Immature natural killer cell (primary cell): ENCODE results near the gene TMEM86B. TPM values are rescaled to one million over a fixed set of nuclear protein-coding genes. Genes with fewer than 3 reads are reported as not detected.

ENCODE experiments used
- DNase-seq, 3 donors: peaks; one replicate each; pipeline ENCODE4 v3.0.0; 2022; ENCODE audit warnings: mixed read lengths in 1 of 3
- H3K27ac Mint-ChIP-seq, 6 donors: one replicate each; pipeline ENCODE4 v1.8.0; 2020; ENCODE audit warnings: mixed read lengths in 6 of 6, mild to moderate bottlenecking in 5 of 6, inconsistent platforms in 4 of 6, moderate library complexity in 3 of 6
- H3K27me3 Mint-ChIP-seq, 3 donors: one replicate each; pipeline ENCODE4 v1.8.0; 2020 to 2021; ENCODE audit warnings: low read depth in 3 of 3, mild to moderate bottlenecking in 3 of 3, mixed read lengths in 3 of 3, moderate library complexity in 3 of 3, inconsistent platforms in 1 of 3
- H3K36me3 Mint-ChIP-seq, 3 donors: one replicate each; pipeline ENCODE4 v1.8.0; 2020; ENCODE audit warnings: mixed read lengths in 3 of 3, inconsistent platforms in 2 of 3, mild to moderate bottlenecking in 2 of 3
- H3K4me1 Mint-ChIP-seq, 2 donors: one replicate each; pipeline ENCODE4 v1.8.0; 2020; ENCODE audit warnings: inconsistent platforms in 2 of 2, mild to moderate bottlenecking in 2 of 2, mixed read lengths in 2 of 2, moderate library complexity in 1 of 2
- H3K4me3 Mint-ChIP-seq, 5 donors: one replicate each; pipeline ENCODE4 v1.8.0; 2020; ENCODE audit warnings: mild to moderate bottlenecking in 5 of 5, mixed read lengths in 5 of 5, inconsistent platforms in 3 of 5, moderate library complexity in 3 of 5
- H3K9me3 Mint-ChIP-seq, 6 donors: one replicate each; pipeline ENCODE4 v1.8.0; 2020; ENCODE audit warnings: mild to moderate bottlenecking in 6 of 6, mixed read lengths in 6 of 6, inconsistent platforms in 4 of 6, moderate library complexity in 3 of 6
- polyA plus RNA-seq, 3 donors: library from polyadenylated mRNA; unstranded; fragments of 300-500 nt; fragmentation: Illumina TruSeq; gene quantifications; one replicate each; pipeline ENCODE4 v1.2.3, GENCODE V29; 2021

The TMEM86B gene
- polyA plus RNA-seq, 3 donors from 2014 or later = 0.59 to 2.4 TPM; not detected in 1

- Mint-ChIP-seq H3K9me3 (peaks cover 2 to 9% (median 6%) of the 10 kb centered on the region in 6 donors), H3K36me3 (peaks cover 6 to 19% (median 17%) of the 10 kb centered on the region in 3 donors), H3K4me3 (no peak overlapping the region), H3K27ac (no peak overlapping the region), H3K27me3 (peaks cover 8 to 18% (median 9%) of the 10 kb centered on the region in 3 donors), H3K4me1 (peaks cover 8 to 12% of the 10 kb centered on the region in 2 donors)
- no peak for DNase-seq
These were observed 36.6 kb upstream of the TMEM86B start for GRCh38 chr19:55265173-55265572.

- peaks cover 6 to 19% (median 14%) of the 10 kb centered on the region in 3 donors for H3K36me3 Mint-ChIP-seq
- peaks cover 13% of the 10 kb centered on the region in 2 donors for H3K4me1 Mint-ChIP-seq
- H3K4me3 Mint-ChIP-seq = no peak overlapping the region
- peaks cover 2 to 9% (median 6%) of the 10 kb centered on the region in 6 donors for H3K9me3 Mint-ChIP-seq
- peak overlapping the region in 1 of 6 donors; percentile 46 for H3K27ac Mint-ChIP-seq
- H3K27me3 Mint-ChIP-seq = peaks cover 8 to 18% (median 11%) of the 10 kb centered on the region in 3 donors
- DNase-seq = no peak
These were observed 36.0 kb upstream of the TMEM86B start for GRCh38 chr19:55264531-55264930.

- Mint-ChIP-seq H3K27ac (peak overlapping the region in 1 of 6 donors; percentile 69), H3K27me3 (peaks cover 14 to 30% (median 14%) of the 10 kb centered on the region in 3 donors), H3K9me3 (peaks cover 2 to 9% (median 6%) of the 10 kb centered on the region in 6 donors), H3K36me3 (peaks cover 6 to 15% (median 10%) of the 10 kb centered on the region in 3 donors), H3K4me1 (peaks cover 23 to 24% of the 10 kb centered on the region in 2 donors), H3K4me3 (no peak overlapping the region)
- DNase-seq = no peak
These were observed 33.8 kb upstream of the TMEM86B start for GRCh38 chr19:55262359-55262758.

GRCh38 chr19:55261671-55262126, 33.1 kb upstream of the TMEM86B start:
- H3K27ac Mint-ChIP-seq = peak overlapping the region in 2 of 6 donors; percentile 24 to 28

GRCh38 chr19:55259540-55260210, 31.1 kb upstream of the TMEM86B start:
- Mint-ChIP-seq H3K4me1 (peaks cover 39 to 46% of the 10 kb centered on the region in 2 donors), H3K4me3 (peak overlapping the region; percentile 88 to 99 (median 97)), H3K27ac (peak overlapping the region; percentile 94 to 99 (median 98)), H3K36me3 (peaks cover 0 to 8% (median 3%) of the 10 kb centered on the region in 3 donors), H3K27me3 (peaks cover 7 to 24% (median 7%) of the 10 kb centered on the region in 3 donors), H3K9me3 (no peaks in the 10 kb centered on the region)
- DNase-seq = no peak

More at GRCh38 chr19:55261671-55262126, 33.1 kb upstream of the TMEM86B start:
- Mint-ChIP-seq H3K36me3 (peaks cover 6 to 15% (median 10%) of the 10 kb centered on the region in 3 donors), H3K4me1 (peaks cover 27 to 30% of the 10 kb centered on the region in 2 donors), H3K4me3 (no peak overlapping the region), H3K9me3 (peaks cover 2 to 7% (median 5%) of the 10 kb centered on the region in 6 donors), H3K27me3 (peaks cover 13 to 32% (median 13%) of the 10 kb centered on the region in 3 donors)
- DNase-seq = no peak

GRCh38 chr19:55258828-55259539, 30.4 kb upstream of the TMEM86B start, which contains the start of gene PPP6R1:
TSS of gene PPP6R1 (minus strand) at chr19:55259017. CDS start at chr19:55247103, 11,914 bp downstream.
- DNase-seq = peak; percentile 95 to 97 (median 96)
- no peaks in the 10 kb centered on the region for H3K9me3 Mint-ChIP-seq
- H3K27me3 Mint-ChIP-seq = peaks cover 7 to 22% (median 12%) of the 10 kb centered on the region in 3 donors
- peak within 1 kb of the TSS; percentile 97 to 100 (median 99) for H3K4me3 Mint-ChIP-seq
- peak within 1 kb of the TSS; percentile 98 to 99 (median 99) for H3K27ac Mint-ChIP-seq
- H3K36me3 Mint-ChIP-seq = peaks cover 0 to 8% (median 3%) of the 10 kb centered on the region in 3 donors
- H3K4me1 Mint-ChIP-seq = peaks cover 46 to 53% of the 10 kb centered on the region in 2 donors

- Mint-ChIP-seq H3K4me3 (peak overlapping the region; percentile 88 to 99 (median 97)), H3K4me1 (peaks cover 51 to 58% of the 10 kb centered on the region in 2 donors), H3K9me3 (no peaks in the 10 kb centered on the region), H3K27ac (peak overlapping the region in 4 of 6 donors; percentile 94 to 99 (median 98)), H3K27me3 (peaks cover 7 to 22% (median 15%) of the 10 kb centered on the region in 3 donors), H3K36me3 (peaks cover 0 to 8% (median 3%) of the 10 kb centered on the region in 3 donors)
- no peak for DNase-seq
These were observed 29.9 kb upstream of the TMEM86B start for GRCh38 chr19:55258476-55258827.

- peaks cover 0 to 3% (median under 1%) of the 10 kb centered on the region in 3 donors for H3K36me3 Mint-ChIP-seq
- DNase-seq = peak in 2 of 3 donors; percentile 17 to 19
- peak overlapping the region; percentile 97 to 100 (median 98) for H3K4me3 Mint-ChIP-seq
- peaks cover 7 to 22% (median 16%) of the 10 kb centered on the region in 3 donors for H3K27me3 Mint-ChIP-seq
- H3K4me1 Mint-ChIP-seq = peaks cover 59 to 66% of the 10 kb centered on the region in 2 donors
- H3K9me3 Mint-ChIP-seq = no peaks in the 10 kb centered on the region
- peak overlapping the region; percentile 96 to 99 (median 99) for H3K27ac Mint-ChIP-seq
These were observed 29.2 kb upstream of the TMEM86B start for GRCh38 chr19:55257461-55258420.

- Mint-ChIP-seq H3K27me3 (peaks cover 7 to 23% (median 16%) of the 10 kb centered on the region in 3 donors), H3K36me3 (peaks cover 0 to 1% (median under 1%) of the 10 kb centered on the region in 3 donors), H3K4me1 (peaks cover 67 to 75% of the 10 kb centered on the region in 2 donors), H3K4me3 (peak overlapping the region; percentile 97 to 100 (median 98)), H3K27ac (peak overlapping the region; percentile 96 to 99 (median 99)), H3K9me3 (no peaks in the 10 kb centered on the region)
- DNase-seq = no peak
These were observed 28.2 kb upstream of the TMEM86B start for GRCh38 chr19:55256562-55257460.

GRCh38 chr19:55255618-55256423, 27.3 kb upstream of the TMEM86B start:
- H3K36me3 Mint-ChIP-seq = peaks cover 0 to 3% (median 2%) of the 10 kb centered on the region in 3 donors
- H3K9me3 Mint-ChIP-seq = no peaks in the 10 kb centered on the region
- peak; percentile 31 to 37 (median 34) for DNase-seq
- peak overlapping the region; percentile 96 to 99 (median 99) for H3K27ac Mint-ChIP-seq
- H3K27me3 Mint-ChIP-seq = peaks cover 10 to 26% (median 16%) of the 10 kb centered on the region in 3 donors
- H3K4me3 Mint-ChIP-seq = peak overlapping the region; percentile 97 to 100 (median 98)
- peaks cover 77 to 85% of the 10 kb centered on the region in 2 donors for H3K4me1 Mint-ChIP-seq

- Mint-ChIP-seq H3K4me3 (peak overlapping the region; percentile 97 to 100 (median 98)), H3K9me3 (no peaks in the 10 kb centered on the region), H3K27ac (peak overlapping the region; percentile 96 to 99 (median 99)), H3K36me3 (peaks cover 0 to 3% (median 2%) of the 10 kb centered on the region in 3 donors), H3K4me1 (peaks cover 78 to 82% of the 10 kb centered on the region in 2 donors), H3K27me3 (peaks cover 9 to 26% (median 16%) of the 10 kb centered on the region in 3 donors)
- no peak for DNase-seq
These were observed 26.0 kb upstream of the TMEM86B start for GRCh38 chr19:55254625-55254977.
